Inferior parietal cortex (tissue), 1 donor: Measurements from ENCODE around the gene MOCS2.
"Not testable (repeated sequence)": the region's sequence is repeated elsewhere in the genome, so short reads cannot be mapped to it uniquely, and the experiment has no call there.

Experiments
- DNase-seq: peaks from one replicate; pipeline ENCODE4 v3.0.0-alpha.2; 2016; ENCODE audit errors: extremely low spot score

Gene MOCS2

DNA sequence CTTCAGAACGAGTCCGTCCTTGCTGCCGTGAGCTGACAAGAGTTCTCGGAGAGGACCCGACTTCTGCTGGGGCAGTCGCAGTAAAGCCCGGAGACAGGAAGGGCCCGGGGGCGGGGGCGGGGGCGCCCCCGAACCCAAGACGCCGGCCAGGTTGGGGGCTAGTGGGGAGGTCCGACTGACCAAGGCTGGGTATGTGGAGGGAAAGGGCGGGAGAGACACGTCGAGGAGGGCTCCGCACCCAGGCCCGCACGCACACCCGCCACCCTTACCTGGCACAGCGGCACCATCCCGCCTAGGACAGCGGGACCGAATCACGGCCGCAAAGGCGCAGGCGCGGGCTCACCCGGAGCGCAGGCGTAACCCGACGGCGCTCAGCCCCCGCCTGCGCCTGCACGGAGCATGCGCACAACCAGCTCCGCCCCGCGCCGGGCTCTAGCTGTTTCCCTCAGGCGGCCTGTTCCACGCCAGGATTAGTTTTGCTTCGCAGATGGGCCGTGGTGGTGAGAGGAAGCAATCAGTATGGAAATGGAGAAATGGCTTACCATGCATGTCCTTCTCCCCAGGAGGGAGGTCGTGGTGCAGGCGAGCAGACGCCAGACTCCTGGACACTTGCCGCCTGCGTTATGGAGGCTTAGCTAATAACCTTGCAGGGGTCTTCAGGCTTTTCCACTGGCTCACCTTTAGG, at the start of gene MOCS2:
MOCS2 (minus strand) TSS at position 315 of the 685 bp plus-strand sequence. CDS start 2,583 bp downstream, outside the sequence.
- peak; percentile 91 for DNase-seq

DNA sequence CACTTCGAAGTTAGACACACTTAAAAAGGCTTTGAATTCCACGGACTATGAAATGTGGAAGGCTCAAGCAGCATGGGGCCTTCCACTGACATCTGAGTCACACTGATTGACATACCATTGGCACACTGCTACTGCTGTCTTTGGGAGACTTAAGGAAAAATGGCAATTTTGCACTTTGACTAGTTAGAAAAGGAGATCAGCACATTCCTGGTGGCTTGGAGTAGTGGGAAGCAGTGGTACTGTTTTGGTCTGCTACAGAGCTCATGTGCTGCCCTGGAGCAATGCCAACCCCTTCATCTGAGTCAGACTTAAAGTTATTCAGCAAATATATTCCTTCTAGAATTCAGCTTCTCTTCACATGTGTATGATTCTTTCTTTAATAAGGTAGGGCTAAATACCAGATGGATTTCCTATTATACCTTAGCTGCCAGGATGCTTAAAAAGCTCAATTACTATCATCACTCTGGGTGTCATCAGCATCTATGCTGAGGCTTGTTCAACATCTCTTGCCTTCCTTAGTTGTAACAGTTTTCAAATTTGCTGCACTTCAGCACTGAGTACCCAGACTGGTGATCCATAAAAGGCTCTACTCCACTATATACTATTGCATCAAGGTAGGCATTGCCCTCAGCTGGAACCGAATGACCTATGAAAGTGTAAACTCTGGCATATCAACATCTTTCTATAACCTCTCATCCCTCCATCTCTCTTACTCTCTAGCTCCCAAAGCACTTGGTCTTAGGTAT, 42.3 kb upstream of the MOCS2 start:
- DNase-seq = no peak

DNA sequence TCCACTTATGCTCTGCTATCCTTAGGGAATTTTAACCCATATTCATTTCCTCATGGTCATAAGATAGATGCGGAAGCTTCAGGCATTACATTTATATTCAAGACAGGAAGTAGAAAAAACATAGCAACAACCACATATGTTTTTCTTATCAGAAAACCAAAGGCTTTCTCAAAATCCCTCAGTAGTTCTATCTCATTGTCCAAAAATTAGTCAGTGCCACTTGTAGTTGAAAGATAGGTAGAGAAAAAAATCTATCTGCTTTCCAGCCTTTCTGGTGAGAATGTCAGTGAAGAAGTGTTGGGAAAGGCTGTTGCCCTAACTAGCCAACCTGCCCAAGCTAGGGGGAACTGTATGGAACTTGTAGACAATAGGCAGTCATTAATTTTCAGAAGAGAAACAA, 23.5 kb upstream of the MOCS2 start:
- DNase-seq = no peak

- no peak for DNase-seq
These were observed 20.7 kb upstream of the MOCS2 start for GRCh38 chr5:53130266-53130665.

- DNase-seq = no peak
These were observed 18.9 kb upstream of the MOCS2 start for GRCh38 chr5:53128481-53128880.

DNA sequence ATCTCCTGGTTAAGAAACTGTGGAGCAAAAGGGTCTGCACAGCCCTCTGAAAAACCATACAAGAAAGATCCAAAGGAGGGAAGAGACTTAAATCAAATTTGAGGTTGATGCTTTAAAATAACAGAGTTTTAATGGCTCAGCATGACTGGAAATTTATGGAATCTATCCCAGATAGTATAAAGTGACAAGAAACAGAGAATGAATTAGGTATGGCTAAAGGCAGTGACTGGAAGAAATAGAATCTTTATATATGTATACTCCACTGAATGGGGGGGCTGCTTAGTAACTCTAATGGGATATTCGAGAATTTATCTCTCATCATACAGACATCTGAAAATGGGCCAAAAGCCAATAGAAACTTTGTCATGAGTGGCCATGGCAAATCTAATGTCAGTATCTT, 17.6 kb upstream of the MOCS2 start:
- DNase-seq = no peak

DNA sequence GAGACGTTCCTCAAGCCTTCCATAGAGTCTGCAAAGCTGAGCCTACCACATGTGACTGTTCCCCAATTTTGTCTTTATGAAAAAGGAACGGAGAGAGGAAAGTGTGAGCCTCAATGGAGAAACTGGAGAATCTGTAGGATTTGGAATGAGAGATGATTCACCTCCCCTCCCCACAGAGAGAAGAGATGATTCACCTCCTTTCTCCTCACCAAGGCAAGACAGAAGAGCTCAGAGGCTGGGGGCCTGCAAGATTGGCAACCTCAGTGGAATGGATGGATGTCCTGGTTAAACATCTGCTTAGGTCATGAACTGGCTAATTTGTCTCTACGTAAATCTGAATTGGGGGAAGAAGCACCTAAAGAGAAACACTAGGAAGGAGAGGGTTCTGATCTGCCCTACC, 17.0 kb upstream of the MOCS2 start:
- no peak for DNase-seq

DNA sequence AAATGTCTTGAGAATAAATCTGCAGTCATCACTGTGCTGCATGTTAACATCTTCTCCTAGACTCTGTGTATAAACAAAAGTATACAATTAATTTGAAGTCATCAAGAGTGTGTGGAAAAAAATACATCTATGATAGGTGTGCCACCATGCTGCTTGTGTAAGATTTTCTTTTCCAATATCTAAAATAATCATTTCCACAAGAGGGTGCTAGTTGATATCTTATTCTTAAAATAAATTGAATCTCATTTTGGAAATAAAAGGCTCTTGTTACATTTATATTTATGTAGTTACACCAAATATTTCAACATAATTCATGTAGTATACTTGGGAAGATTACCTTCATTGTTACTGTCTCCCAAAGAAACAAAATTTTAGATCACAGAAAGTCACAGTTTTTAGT, 14.1 kb upstream of the MOCS2 start:
- no peak for DNase-seq

DNA sequence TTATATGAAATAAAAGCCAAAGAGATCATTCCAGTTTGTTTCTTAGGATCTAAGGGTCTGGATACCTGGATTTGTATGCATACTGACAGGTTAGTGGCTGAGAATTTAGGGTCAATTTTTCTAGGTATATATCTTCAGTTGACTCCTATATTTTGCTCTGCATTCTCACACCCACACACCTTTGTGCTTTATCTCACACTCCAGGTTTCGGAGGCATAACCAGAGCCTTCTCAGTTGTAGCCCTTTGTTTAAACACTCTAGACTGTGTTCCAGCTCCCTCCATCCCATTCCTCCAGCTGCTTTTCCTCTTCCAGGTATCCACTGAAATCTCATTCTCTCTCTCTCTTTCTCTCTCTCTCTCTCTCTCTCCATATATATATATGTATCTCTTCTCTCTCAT, 10.6 kb upstream of the MOCS2 start:
- DNase-seq = no peak

DNA sequence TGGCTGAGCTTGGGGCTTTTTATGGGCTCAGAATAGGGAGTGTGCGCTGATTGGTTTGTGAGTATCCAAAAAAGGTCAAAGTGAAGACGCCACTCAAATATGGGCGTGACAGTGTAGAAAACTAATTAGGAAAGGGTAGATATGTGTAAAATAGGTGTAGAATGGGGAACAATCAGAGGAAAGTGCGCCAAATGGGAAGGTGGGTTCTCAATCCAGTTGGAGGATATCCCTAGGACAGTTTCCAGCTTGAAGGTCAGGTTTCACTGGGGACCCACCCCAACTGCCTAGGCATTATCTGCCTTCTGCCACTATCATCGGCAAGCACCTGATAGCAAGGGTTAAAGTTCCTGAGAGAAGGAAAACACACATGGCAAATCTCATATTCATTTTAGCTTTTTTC, 9.3 kb upstream of the MOCS2 start:
- DNase-seq = no peak

- DNase-seq = no peak
These were observed 7.0 kb upstream of the MOCS2 start for GRCh38 chr5:53116597-53116996.

DNA sequence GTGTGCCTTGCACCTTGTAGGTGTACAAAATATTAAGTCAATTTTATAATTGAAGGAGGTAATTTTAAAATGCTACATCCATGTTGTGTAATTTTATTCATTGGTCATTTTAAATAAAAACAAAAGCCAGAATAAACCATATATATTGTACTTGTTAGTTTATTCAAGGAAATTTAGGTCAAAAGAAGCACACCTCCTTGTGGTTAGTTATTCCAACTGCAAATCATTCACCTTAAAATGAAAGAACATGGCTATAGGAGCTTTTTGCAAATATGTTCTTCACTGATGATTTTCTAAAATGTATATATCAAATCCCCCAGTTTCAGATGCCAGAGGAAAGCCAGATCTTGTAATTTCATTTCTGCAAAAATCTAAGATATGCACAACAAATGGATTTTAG, 5.4 kb upstream of the MOCS2 start:
- DNase-seq = no peak

DNA sequence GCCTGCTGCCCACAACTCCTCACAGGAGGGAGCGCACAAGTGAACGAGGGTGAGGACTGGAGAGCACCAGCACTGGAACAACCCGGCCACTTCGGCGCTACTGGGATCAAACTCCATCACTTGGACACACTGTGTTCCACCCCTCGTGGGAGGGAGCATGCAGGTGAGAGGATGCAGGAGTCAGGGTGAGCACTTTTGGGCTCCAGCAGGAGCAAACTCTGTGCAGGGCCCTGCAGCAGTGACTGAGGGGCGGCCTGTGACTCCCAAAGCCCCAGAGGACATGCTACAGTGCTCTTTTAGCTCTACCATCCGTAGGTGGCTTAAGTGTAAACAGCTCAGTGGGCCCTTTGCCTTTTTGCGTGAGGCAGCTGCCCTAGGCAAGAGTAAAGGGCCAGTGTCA, 4.4 kb upstream of the MOCS2 start:
- no peak for DNase-seq

- DNase-seq = no peak
These were observed 3.4 kb upstream of the MOCS2 start for GRCh38 chr5:53112909-53113308.

DNA sequence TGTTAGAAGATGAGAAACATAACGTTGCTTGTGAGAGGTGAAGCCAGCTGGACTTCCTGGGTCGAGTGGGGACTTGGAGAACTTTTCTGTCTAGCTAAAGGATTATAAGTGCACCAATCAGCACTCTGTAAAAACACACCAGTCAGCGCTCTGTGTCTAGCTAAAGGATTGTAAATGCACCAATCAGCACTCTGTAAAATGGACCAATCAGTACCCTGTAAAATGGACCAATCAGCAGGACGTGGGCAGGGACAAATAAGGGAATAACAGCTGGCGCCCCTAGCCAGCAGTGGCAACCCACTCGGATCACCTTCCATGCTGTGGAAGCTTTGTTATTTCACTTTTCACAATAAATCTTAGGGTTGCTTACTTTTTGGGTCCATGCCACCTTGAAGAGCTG, 2.8 kb upstream of the MOCS2 start:
- not testable (repeated sequence) for DNase-seq

GRCh38 chr5:53111139-53111538, 1.6 kb upstream of the MOCS2 start:
- no peak for DNase-seq

GRCh38 chr5:53110156-53110555, 599 bp upstream of the MOCS2 start:
- no peak for DNase-seq

GRCh38 chr5:53109056-53109442, 508 bp downstream of the MOCS2 start:
- no peak for DNase-seq

GRCh38 chr5:53105611-53106300, 3.8 kb downstream of the MOCS2 start:
- DNase-seq = no peak

GRCh38 chr5:53100606-53101005, 9.0 kb downstream of the MOCS2 start:
- no peak for DNase-seq

GRCh38 chr5:53099546-53099945, 10.0 kb downstream of the MOCS2 start:
- DNase-seq = no peak

- DNase-seq = peak; percentile 92
These were observed 13.5 kb downstream of the MOCS2 start for GRCh38 chr5:53095931-53096525.

- no peak for DNase-seq
These were observed 14.3 kb downstream of the MOCS2 start for GRCh38 chr5:53095217-53095616.
